A673 (cell line): Measurements from ENCODE around the gene IL15RA. TPM values are rescaled to one million over a fixed set of nuclear protein-coding genes. Genes with fewer than 3 reads are reported as not detected.

ENCODE experiments used
- BruUV-seq: library from RNA; stranded (reverse); fragments of 400-500 nt; replicated peaks from 2 replicates; lab custom pipeline; 2021; lab: Mats Ljungman, UMichigan
- CTCF ChIA-PET: fragments of 300-600 bp; sonication (Branson Sonifier 250); formaldehyde crosslinking; loops from one replicate; lab custom pipeline; 2022; ENCODE audit warnings: antibody characterized with exemption; lab: Charles Lee
- POLR2A ChIA-PET: fragments of 300-600 bp; sonication (Branson Sonifier 250); formaldehyde crosslinking; loops from one replicate; lab custom pipeline; 2022; ENCODE audit warnings: antibody characterized with exemption; ENCODE audit not compliant: low non-redundant PET; lab: Charles Lee
- DNase-seq: peaks from one replicate; pipeline ENCODE4 v3.0.0-alpha.2; 2015; ENCODE audit warnings: low spot score
- H3K27ac ChIP-seq: fragments of 200-600 bp; sonication (generic); 2 replicates; pipeline ENCODE4 v1.5.1; 2016; ENCODE audit warnings: mixed run types, low read depth, mild to moderate bottlenecking, mixed read lengths, antibody characterized with exemption, low read length; ENCODE audit not compliant: poor library complexity, severe bottlenecking
- H3K27me3 ChIP-seq: fragments of 200-600 bp; sonication (generic); replicated peaks from 2 replicates; pipeline ENCODE4 v1.6.1; 2017; ENCODE audit warnings: mixed run types, low read depth, mild to moderate bottlenecking, mixed read lengths, antibody characterized with exemption, low read length; ENCODE audit not compliant: insufficient read depth, poor library complexity
- H3K36me3 ChIP-seq: fragments of 200-600 bp; sonication (generic); 2 replicates; pipeline ENCODE4 v1.6.1; 2016; ENCODE audit warnings: mixed run types, mild to moderate bottlenecking, mixed read lengths, antibody characterized with exemption, low read length; ENCODE audit not compliant: insufficient read depth, poor library complexity, severe bottlenecking
- H3K4me1 ChIP-seq: fragments of 200-600 bp; sonication (generic); 2 replicates; pipeline ENCODE4 v1.6.1; 2017; ENCODE audit warnings: mixed run types, mild to moderate bottlenecking, mixed read lengths, antibody characterized with exemption, low read length; ENCODE audit not compliant: insufficient read depth, poor library complexity, severe bottlenecking
- H3K4me3 ChIP-seq: fragments of 200-600 bp; sonication (generic); 2 replicates; pipeline ENCODE4 v1.5.1; 2016; ENCODE audit warnings: low read depth, mixed run types, mild to moderate bottlenecking, mixed read lengths, low read length; ENCODE audit not compliant: poor library complexity, severe bottlenecking
- H3K9me3 ChIP-seq: fragments of 200-600 bp; sonication (generic); 2 replicates; pipeline ENCODE4 v1.6.1; 2016; ENCODE audit warnings: mixed run types, low read depth, mild to moderate bottlenecking, mixed read lengths, antibody characterized with exemption, low read length; ENCODE audit not compliant: poor library complexity, severe bottlenecking
- EZH2 ChIP-seq: fragments of 200-600 bp; sonication (generic); IDR thresholded peaks from 2 replicates; pipeline ENCODE4 v1.6.1; 2017; ENCODE audit warnings: borderline replicate concordance, low read depth, mild to moderate bottlenecking, mixed read lengths, antibody characterized with exemption, low read length; ENCODE audit not compliant: poor library complexity, severe bottlenecking
- intact Hi-C: fragments of 100-400 bp; cut with micrococcal nuclease; formaldehyde crosslinking; loops from one replicate; pipeline ENCODE4 v1.10.0; 2022; ENCODE audit not compliant: unreplicated experiment
- total RNA-seq: library from RNA; stranded (reverse); gene quantifications from 2 replicates; pipeline ENCODE4 v1.2.3, GENCODE V29; 2021
- TF ChIP-seq, protein P1 (sequence below): fragments of 300-800, 200-600 bp; sonication (generic); conservative IDR thresholded peaks from 2 replicates; pipeline ENCODE4 v1.5.1; 2017; ENCODE audit warnings: low read depth, mild to moderate bottlenecking, antibody characterized with exemption, low read length, moderate library complexity, mixed read lengths

Gene IL15RA
- total RNA-seq, 1 experiment from 2014 or later: 1.1 TPM

DNA sequence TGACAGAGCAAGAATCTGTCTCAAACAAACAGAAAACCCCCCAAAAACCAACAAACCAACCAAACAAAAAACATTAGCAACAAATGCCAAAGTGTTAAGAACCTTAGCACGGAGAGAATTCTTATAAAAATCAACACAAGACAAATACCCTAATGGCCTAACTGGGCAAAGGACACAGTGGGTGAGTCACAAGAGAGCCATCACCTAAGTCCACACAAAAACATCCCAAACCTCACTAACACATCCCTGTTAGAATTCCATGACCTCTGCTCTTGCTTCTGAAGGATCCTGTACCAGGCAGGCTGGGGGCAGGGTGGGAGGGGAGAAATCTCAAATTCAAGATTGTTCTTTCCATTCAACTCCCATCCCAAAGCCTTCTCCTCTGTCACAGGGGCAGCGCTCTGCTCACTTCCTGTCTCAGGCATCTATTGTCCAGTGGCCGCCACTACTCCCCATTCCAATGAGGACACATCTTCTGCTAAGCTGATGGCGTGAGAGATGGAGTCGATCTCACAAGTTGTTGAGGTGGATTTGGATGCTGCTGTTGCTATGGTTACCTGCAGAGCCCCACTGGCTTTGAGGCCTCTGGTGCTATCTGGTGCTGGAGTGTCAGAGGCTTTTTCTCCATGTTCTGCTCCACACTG, 9.2 kb downstream of the IL15RA start:
- POLR2A ChIA-PET: no interaction called here
- H3K27ac ChIP-seq: no peak overlapping the region
- BruUV-seq: no TSS peak
- no peaks in the 10 kb centered on the region for H3K36me3 ChIP-seq
- CTCF ChIA-PET: no interaction called here
- intact Hi-C loops: no loop called here
- H3K4me1 ChIP-seq: no peaks in the 10 kb centered on the region
- H3K9me3 ChIP-seq: no peaks in the 10 kb centered on the region
- H3K27me3 ChIP-seq: no peaks in the 10 kb centered on the region
- no peak overlapping the region for H3K4me3 ChIP-seq
- no peak for DNase-seq
- TF ChIP-seq, protein P1, sequence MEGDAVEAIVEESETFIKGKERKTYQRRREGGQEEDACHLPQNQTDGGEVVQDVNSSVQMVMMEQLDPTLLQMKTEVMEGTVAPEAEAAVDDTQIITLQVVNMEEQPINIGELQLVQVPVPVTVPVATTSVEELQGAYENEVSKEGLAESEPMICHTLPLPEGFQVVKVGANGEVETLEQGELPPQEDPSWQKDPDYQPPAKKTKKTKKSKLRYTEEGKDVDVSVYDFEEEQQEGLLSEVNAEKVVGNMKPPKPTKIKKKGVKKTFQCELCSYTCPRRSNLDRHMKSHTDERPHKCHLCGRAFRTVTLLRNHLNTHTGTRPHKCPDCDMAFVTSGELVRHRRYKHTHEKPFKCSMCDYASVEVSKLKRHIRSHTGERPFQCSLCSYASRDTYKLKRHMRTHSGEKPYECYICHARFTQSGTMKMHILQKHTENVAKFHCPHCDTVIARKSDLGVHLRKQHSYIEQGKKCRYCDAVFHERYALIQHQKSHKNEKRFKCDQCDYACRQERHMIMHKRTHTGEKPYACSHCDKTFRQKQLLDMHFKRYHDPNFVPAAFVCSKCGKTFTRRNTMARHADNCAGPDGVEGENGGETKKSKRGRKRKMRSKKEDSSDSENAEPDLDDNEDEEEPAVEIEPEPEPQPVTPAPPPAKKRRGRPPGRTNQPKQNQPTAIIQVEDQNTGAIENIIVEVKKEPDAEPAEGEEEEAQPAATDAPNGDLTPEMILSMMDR: no peak

DNA sequence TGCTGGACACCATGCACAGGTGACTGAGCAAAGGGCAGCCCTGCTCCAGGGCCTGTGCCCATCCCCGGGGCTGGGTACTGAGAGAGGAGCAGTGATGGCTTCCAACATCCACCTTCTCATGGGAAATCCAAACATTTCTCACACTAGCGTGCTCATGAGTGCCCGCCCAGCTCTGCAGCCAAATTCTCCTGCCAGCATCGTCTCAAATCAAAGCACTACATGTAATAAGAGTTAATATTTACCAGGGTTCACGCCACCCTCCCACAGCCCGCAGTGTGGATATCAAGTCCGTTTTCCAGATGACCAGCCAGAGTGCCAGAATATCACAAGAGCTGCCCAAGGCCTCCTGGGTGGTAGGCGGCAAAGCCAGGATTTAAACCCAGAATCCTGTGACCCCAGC, 12.1 kb downstream of the IL15RA start:
- no peaks in the 10 kb centered on the region for H3K27me3 ChIP-seq
- no peak overlapping the region for H3K4me3 ChIP-seq
- H3K4me1 ChIP-seq: no peaks in the 10 kb centered on the region
- no peaks in the 10 kb centered on the region for H3K36me3 ChIP-seq
- TF ChIP-seq EZH2: no peak
- TF ChIP-seq, protein P1: no peak
- no peak for DNase-seq
- H3K27ac ChIP-seq: no peak overlapping the region
- CTCF ChIA-PET: no interaction called here
- no peaks in the 10 kb centered on the region for H3K9me3 ChIP-seq
- POLR2A ChIA-PET: interaction anchor here (0.5 kb wide), 1 partner anchor 75 kb away, joined by 3 read pairs; the partner anchor contains the start of genes ANKRD16 and FBH1
- no TSS peak for BruUV-seq
- intact Hi-C loops: no loop called here

DNA sequence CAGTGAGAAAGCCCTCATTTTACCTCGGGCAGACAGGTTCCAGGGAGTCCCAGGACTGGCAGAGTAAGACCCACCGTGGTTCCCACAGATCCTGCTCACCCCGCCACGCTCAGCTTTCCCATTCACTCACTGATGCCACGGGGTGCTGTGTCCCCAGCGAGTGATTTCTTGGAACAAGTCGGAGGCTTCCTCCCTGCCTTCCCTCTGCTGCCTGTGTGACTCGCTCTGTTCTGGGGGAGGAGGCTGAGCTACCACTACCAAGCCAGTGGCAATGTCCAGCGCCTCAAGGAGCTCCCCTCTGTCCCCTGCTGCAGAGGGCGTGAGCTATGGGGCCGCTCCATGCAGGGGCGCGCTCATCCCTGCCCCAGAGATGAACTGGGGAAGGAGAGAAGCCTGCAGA, 12.6 kb downstream of the IL15RA start:
- Histone ChIP-seq H3K9me3 (no peaks in the 10 kb centered on the region), H3K36me3 (no peaks in the 10 kb centered on the region), H3K4me3 (no peak overlapping the region), H3K27ac (no peak overlapping the region), H3K4me1 (no peaks in the 10 kb centered on the region), H3K27me3 (no peaks in the 10 kb centered on the region)
- CTCF ChIA-PET: no interaction called here
- POLR2A ChIA-PET: interaction anchor here (0.5 kb wide), 1 partner anchor 75 kb away, joined by 3 read pairs; the partner anchor contains the start of genes ANKRD16 and FBH1
- DNase-seq: no peak
- no TSS peak for BruUV-seq
- TF ChIP-seq EZH2: no peak
- TF ChIP-seq, protein P1: no peak
- intact Hi-C loops: no loop called here
